M059J (cell line): ENCODE data around the gene SPACA4. TPM values are rescaled to one million over a fixed set of nuclear protein-coding genes. Genes with fewer than 3 reads are reported as not detected.
"Not testable (repeated sequence)": the region's sequence is repeated elsewhere in the genome, so short reads cannot be mapped to it uniquely, and the experiment has no call there.

ENCODE experiments used
- DNase-seq: peaks from one replicate; pipeline ENCODE4 v3.0.0-alpha.2; 2012; ENCODE audit warnings: low read depth
- total RNA-seq: library from RNA; depleted of rRNA; stranded (reverse); fragments of >200 nt; shearing (Covaris generic); gene quantifications from 2 replicates; pipeline ENCODE4 v1.2.3, GENCODE V29; 2014; rRNA removed

Gene SPACA4, protein sequence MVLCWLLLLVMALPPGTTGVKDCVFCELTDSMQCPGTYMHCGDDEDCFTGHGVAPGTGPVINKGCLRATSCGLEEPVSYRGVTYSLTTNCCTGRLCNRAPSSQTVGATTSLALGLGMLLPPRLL
- total RNA-seq: not detected in 2 replicates

DNA sequence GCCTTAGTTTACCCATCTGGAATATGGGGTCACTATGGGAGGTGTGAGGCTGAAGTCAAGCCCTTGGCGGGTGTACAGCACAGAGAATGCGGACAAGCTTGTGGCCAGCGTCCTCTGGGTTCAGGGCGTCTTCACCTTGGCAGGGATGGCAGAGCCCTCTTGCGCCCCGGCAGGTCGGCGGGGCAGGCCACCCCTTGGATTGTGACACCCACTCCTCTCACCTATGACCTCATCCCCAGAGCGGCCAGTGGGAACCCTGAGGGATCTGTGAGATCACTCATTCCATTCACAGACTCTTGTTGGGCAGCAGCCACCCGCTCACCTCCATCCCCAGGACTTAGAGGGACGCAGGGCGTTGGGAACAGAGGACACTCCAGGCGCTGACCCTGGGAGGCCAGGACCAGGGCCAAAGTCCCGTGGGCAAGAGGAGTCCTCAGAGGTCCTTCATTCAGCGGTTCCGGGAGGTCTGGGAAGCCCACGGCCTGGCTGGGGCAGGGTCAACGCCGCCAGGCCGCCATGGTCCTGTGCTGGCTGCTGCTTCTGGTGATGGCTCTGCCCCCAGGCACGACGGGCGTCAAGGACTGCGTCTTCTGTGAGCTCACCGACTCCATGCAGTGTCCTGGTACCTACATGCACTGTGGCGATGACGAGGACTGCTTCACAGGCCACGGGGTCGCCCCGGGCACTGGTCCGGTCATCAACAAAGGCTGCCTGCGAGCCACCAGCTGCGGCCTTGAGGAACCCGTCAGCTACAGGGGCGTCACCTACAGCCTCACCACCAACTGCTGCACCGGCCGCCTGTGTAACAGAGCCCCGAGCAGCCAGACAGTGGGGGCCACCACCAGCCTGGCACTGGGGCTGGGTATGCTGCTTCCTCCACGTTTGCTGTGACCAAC lies at the start of gene SPACA4:
Gene SPACA4, plus strand, starts transcription at position 280 of the 896 bp plus-strand sequence. Its CDS starts 237 bp downstream, at position 517.
- DNase-seq: no peak

DNA sequence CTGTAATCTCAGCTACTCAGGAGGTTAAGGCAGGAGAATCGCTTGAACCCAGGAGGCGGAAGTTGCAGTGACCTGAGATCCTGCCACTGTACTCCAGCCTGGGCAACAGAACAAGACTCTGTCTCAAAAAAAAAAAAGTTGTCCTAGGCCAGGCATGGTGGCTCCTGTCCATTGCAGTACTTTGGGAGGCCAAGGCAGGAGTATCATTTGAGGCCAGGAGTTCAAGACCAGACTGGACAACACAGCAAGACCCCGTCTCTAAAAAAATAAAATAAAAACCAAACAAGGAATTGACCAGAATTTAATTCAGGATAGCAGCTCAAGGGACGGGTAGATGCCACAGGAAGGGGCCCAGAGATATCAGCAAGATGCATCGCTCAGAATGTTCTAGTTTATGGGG lies 49.7 kb upstream of the SPACA4 start:
- DNase-seq: no peak

DNA sequence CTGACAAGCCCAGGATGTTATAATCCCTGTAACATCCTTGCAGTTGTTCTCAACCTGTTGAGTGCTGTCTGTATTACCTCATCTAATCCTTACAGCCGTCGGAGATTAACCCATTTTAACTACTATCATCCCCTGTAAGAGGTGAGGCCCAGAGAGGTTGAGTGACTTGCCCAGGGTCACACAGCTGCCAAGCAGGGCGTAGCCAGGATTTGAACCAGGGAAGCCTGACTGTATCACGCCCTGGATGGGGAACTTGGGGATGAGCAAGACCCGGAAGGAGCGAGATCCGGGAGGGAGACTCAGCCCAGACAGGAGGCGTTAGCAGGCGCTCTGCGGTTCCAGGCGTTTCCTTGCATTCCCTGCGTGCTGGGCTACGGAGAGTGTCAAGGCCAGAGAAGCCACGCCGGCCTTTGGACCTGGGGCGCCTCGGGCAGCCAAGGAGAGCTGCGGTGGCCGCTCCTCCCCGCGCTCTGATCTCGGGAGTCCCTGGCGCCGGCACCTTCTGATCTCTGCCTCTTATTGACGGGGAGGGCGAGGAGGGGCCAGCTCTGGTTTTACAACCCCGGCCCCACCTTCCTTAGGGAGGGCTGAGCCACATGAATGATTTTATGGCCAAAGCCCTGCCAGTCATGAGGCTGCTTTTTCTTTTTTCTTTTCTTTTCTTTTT lies 48.4 kb upstream of the SPACA4 start:
- DNase-seq: peak; percentile 81

DNA sequence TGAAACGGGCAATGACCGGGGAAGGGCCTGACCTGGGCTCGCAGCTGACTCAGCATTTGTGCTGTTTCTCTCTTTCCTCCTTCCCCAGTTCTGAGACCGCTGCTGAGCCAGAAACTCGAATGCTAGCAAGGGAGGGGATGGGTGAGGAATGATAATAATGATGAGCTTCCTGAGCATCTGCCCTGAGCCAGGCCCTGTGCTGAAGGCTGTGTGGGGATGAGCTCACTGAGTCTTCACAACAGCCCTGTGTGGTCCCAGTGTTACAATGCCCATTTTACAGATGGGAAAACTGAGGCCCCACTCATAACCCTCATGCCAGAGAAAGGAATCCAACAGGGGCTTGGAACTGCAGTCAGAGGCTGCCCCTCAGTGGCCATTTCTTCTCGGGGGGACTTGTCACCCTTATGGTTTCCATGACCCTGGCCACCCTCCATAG lies 46.4 kb upstream of the SPACA4 start:
- peak; percentile 27 for DNase-seq

DNA sequence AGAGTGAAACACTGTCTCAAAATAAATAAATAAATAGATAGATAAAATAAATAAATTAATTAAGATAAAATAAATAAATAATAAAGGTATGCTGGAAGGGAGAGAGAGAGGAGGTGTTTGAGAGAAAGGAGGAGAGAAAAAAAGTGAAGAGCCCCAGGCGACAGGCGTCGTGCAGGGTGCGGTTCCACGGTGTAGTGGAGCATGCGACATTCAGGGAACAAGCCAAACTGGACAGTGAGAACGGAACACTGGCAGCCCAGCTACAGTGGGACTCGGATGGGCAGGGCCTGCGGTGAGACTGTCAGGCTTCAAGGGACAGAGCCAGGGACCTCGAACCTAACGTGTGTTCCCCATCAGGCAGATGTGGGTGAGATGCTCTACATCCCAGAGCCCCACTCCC lies 45.1 kb upstream of the SPACA4 start:
- no peak for DNase-seq

DNA sequence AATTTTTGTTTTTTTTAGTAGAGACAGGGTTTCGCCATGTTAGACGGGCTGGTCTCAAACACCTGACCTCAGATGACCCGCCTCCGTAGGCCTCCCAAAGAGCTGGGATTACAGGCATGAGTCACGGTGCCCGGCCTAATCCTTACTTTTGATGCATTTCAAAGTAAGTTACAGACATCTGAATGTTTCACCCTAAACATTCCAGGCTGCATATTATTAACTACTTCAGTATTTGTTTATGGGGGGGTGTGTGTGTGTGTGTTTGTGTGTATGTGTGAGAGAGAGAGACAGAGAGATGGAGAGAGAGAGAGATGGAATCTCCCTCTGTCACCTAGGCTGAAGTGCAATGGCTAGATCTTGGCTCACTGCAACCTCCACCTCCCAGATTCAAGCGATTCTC lies 41.5 kb upstream of the SPACA4 start:
- DNase-seq: peak; percentile 87

DNA sequence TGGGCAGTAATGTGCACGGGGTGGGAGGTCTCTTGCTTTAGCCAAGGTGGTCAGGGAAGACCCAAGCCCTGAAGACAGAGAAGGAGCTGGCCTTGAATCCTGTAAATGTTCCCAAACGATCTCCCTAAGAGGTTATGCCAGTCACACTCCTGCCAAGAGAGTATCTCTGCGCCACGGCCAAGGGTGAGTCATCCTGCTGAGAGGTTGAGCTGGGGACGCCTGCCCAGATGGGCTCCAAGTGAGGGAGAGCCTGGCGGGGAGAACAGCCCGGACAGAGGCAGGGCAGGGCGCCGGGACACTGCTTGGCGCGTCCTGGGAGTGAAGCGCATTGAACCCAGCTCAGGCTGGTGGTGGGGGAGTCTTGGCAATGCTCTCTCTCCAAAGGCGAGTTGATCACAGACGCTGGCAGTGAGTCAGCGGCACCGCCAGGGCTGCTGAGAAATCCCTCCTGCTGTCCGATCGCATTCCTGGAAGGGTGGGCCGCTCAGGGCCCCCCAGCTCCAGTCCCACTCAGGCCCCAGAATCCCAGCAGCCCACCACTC lies 38.1 kb upstream of the SPACA4 start:
- DNase-seq: peak; percentile 98

DNA sequence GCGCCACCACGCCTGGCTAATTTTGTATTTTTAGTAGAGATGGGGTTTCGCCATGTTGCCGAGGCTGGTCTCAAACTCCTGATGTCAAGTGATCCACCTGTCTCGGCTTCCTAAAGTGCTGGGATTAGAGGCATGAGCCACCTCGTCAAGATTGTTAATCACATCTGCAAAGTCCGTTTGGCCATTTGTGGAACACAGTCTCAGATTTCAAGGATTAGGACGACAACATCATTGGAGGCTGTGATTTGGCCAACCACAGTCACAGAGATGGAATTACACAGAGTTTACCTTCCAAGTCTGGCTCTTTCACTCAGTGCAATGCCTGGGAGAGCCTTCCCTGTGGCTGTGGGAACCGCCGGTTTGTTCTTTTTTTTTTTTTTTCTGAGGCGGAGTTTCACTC lies 36.7 kb upstream of the SPACA4 start:
- DNase-seq: peak; percentile 65

DNA sequence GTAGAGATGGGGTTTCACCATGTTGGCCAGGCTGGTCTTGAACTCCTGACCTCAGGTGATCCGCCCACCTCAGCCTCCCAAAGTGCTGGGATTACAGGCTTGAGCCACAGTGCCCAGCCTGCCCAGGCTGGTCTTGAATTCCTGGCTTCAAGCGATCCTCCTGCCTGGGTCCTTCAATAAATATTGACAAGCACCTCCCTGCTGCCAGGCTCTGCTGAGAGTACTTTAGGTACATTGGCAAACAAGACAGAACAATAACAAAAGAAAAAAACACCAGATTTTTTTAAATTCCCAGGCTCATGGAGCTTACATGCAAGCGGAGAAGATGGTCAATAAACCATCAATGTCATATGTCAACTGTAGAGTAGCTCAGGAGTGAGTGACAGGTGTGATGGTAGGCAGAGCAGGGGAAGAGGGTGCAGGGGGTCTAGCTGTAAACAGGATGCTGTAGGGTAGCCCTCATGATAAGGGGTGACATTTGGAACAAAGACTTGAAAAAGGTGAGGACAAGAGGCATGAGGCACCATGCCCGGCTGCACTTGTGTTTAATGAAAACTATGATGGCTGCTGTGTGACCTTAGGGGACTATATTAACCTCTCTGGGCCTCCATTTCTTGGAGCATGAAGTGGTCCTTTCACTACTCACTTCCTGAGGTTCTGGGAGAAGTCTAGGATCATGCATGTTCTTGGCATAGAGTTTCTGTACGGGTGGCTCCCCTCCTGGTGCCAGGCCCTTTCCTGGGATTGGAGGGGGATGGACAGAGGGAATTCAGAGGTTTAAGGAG lies 35.0 kb upstream of the SPACA4 start:
- DNase-seq: no peak

DNA sequence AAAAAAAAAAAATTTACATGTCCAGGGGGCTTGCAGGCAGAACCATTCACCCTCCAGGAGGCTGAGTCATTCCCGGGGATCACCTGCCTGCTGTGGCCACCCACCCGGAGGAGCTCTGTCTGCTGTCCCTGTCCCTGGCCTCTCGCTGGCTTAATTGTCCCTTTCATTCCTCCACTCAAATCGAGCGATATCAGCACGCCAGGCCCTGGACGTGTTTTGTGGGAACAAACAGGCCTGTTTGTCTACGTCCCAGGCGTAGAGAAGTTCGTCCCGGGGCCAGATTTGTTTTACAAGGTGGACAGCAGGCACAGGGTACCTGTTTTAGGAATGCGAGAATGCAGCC lies 33.4 kb upstream of the SPACA4 start:
- no peak for DNase-seq

DNA sequence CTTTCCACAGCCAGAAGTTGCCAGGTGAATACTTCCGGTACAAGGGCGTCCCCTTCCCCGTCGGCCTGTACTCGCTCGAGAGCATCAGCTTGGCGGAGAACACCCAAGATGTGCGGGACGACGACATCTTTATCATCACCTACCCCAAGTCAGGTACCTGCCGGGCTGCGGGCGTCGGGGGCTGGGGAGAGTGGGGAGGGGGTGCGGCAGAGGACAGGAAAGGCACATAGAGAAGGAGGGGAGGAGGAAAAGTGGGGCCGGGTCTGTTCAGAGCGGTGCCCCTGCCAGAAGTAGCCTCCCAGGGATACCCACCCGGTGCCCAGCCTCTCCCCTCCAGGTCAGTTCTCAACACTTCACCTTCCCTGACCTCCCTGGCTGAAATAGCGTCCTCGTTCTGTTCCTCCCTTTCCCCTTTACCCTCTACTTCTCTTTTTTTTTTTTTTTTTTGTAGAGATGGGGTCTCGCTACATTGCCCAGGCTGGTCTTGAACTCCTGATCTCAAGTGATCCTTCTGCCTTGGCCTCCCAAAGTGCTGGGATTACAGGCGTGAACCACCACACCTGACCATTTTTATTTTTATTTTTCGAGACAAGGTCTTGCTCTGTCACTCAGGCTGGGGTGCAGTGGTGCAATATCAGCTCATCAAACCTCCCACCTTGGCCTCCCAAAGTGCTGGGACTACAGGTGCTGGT lies 30.5 kb upstream of the SPACA4 start:
- DNase-seq: no peak

DNA sequence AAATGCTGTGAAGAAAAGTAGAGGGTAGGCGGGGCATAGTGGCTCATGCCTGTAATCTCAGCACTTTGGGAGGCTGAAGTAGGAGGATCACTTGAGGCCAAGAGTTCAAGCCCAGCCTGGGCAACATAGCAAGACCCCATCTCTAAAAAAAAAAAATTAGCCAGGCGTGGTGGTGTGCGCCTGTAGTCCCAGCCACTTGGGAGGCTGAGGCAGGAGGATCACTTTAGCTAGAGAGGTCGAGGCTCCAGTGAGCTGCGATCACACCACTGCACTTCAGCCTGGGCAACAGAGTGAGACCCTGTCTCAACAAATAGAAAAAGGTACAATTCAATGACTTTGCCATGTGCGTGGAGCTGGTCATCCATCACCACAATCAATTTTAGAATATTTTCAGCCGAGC lies 28.6 kb upstream of the SPACA4 start:
- not testable (repeated sequence) for DNase-seq

DNA sequence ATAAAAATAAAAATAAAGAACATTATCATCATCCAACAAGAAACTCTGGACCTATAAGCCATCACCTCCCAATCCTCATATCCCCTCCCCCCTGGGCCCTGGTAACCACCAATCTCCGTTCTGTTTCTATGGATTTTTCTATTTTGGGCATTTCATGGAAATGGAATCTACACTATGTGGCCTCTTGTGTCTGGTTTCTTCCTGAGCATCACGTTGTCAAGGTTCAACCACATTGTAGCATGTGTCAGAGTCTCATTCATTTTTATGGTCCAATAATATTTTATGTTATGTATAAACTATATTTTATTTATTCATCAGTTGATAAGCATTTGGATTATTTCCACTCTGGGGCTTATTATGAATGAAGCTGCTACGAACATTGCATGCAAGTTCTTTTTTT lies 27.7 kb upstream of the SPACA4 start:
- DNase-seq: peak; percentile 32

DNA sequence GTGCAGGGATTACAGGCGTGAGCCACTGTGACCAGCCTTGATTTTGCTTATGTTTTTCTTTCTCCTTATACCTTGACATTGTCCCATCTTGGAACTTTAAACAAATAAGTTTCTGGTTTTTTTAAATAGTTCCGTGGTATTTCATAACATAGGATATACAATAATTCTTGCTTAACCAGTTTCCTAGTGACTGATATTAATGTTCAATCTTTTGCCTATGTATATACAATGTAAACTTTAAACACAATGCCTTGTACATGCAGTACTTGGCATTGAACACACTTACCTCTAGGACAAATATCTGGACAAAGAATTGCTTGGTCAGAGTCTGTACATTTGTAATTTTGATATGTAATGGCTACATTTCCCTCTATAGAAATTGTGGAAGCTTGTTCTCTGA lies 24.4 kb upstream of the SPACA4 start:
- DNase-seq: no peak

DNA sequence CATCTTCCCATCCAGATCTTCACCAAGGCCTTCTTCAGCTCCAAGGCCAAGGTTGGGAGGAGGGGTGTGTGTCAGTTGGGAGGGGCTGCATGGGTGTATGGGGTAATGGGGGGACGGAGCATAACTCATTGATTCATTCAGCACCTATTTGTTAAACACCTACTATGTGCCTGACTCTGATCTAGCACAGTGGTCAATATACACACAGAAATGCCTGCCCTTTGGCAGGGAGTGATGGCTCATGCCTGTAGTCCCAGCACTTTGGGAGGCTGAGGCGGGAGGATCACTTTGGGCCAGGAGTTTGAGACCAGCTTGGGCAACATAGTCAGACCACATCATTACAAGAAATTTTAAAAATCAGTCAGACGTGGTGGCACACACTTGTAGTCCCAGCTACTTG lies 19.2 kb upstream of the SPACA4 start:
- DNase-seq: no peak

DNA sequence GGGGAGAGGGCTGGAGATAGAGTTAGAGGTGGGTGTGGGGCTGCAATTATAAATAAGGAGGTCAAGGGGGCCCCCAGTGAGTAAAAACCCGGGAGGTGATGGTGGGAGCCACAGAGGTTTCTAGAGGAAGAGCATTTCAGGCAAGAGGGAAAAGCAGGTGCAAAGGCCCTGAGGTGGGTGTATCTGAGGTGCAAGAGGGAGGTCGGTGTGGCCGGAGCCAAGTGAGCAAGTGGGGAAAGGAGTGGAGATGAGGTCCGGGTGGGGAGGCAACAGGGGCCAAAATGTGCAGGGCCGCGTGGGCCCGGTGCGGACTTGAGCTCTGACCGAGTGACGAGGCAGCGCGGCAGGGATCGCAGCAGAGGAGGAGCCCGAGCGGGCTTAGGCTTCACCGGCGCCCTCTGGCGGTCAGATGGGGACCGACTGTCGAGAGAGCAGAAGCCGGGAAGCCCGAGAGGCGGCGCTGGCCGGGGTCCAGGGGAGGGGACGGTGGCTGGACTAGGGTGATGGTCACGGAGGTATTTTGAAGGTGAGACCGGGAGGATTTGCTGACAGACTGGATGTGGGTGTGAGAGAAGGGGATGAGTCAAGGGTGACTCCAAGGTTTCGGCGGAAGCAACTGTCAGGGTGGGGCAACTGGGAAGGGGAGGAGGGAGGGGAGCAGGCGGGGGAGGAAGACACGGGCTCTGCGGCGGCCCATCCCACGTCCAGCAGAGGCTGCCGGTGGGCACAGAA lies 17.7 kb upstream of the SPACA4 start:
- DNase-seq: peak; percentile 88

DNA sequence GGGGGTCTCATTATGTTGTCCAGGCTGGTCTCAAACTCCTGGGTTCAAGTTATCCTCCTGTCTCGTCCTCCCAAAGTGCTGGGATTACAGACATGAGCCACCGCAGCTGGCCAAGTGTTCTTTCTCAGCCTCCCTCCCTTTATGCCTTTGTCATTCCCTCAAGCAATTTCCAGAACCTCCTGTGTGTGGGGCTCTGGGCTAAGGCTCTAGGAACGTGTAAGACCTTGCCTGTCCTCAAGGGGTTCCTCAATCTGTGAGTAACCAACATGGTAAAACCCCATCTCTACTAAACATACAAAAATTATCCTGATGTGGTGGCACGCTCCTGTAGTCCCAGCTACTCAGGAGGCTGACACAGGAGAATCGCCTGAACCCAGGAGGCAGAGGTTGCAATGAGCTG lies 15.5 kb upstream of the SPACA4 start:
- peak; percentile 44 for DNase-seq

DNA sequence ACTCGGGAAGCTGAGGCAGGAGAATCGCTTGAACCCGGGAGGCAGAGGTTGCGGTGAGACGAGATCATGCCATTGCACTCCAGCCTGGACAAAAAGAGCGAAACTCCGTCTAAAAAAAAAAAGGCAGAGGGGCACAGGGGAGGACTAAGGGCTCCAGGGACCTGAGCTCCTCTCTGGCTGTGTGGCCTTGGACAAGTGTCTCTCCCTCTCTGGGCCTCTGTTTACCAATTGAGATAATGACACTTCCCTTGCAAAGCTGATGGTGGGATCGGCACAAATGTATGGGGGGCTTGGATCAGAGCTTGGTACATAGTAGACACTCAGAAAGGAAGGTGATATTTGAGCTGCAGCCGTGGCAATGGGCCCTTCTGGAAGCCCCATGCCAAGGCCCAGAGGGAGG lies 11.4 kb upstream of the SPACA4 start:
- no peak for DNase-seq

DNA sequence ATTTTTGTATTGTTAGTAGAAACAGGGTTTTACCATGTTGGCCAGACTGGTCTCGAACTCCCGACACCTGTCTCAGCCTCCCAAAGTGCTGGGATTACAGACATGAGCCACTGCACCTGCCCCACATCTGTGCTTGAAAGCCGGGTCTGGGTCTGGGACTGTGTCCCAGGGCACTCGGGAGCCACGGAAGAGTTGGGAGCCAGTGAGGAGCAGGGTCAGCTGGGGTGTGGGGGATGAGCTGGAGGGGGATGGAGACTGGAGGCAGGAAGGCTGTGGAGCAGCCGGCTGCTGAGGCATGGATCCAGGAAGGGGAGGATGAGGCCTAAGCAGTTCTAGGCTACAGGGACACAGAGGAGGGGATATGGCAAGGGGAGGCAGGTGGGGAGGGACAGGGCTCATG lies 10.7 kb upstream of the SPACA4 start:
- no peak for DNase-seq

DNA sequence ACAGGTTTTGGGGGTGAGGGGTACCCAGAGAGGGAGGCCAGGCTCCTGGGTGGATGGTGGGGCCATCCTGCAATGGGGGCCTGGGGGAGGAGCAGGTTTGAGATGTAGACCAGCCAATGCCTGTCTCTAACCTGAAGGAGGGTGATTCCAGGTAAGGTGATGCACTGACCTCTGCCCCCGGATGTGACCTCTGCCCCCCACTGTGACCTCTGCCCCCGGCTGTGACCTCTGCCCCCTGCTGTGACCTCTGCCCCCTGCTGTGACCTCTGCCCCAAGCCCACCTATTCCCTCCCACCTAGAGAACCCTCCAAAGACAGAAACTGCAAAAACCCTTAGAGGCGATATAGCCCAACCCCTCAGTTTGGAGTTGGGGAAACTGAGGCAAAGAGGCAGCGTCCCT lies 10.3 kb upstream of the SPACA4 start:
- DNase-seq: no peak
